Psoas muscle (tissue), 8 donors: ENCODE results near the gene BLZF1. TPM values are rescaled to one million over a fixed set of nuclear protein-coding genes. Genes with fewer than 3 reads are reported as not detected.

ENCODE experiments used
- ATAC-seq, 4 donors: fragments of 200-7000 bp; cut with Tn5 transposase; one replicate each; pipeline ENCODE4 v1.9.1; 2020; ENCODE audit warnings: moderate library complexity in 3 of 4, mild to moderate bottlenecking in 2 of 4
- DNase-seq, 2 donors: peaks; one replicate each; pipeline ENCODE4 v3.0.0-alpha.2; 2020
- H3K27ac ChIP-seq: fragments of 200-600 bp; one replicate; pipeline ENCODE4 v1.8.0; 2022
- H3K27me3 ChIP-seq, 3 donors: fragments of 200-600 bp in 1 of 3; one replicate each; pipeline versions ENCODE4 v1.6.1 to v1.8.0; 2013 to 2022; ENCODE audit warnings: low read length in 2 of 3, mild to moderate bottlenecking in 2 of 3, moderate library complexity in 1 of 3; ENCODE audit not compliant: insufficient read depth in 3 of 3
- H3K36me3 ChIP-seq, 2 donors: fragments of 200-600 bp in 1 of 2; one replicate each; pipeline versions ENCODE4 v1.6.1 to v1.8.0; 2013 to 2022; ENCODE audit warnings: low read depth in 1 of 2, mild to moderate bottlenecking in 1 of 2, moderate library complexity in 1 of 2; ENCODE audit not compliant: insufficient read depth in 1 of 2
- H3K4me1 ChIP-seq: fragments of 200-600 bp; one replicate; pipeline ENCODE4 v1.8.0; 2022
- H3K4me3 ChIP-seq: fragments of 200-600 bp; one replicate; pipeline ENCODE4 v1.8.0; 2022; ENCODE audit warnings: mild to moderate bottlenecking
- H3K9me3 ChIP-seq: fragments of 200-600 bp; one replicate; pipeline ENCODE4 v1.8.0; 2022
- WGBS, 3 donors: extraction: QIAGEN DNeasy Blood & Tissue Kit; methylation state at CpG; one replicate each; pipeline versions ENCODE4 v1.1.6 to v1.1.7; 2013; 5-methylcytosine and 5-hydroxymethylcytosine counted together
- intact Hi-C, 2 donors: fragments of 100-400 bp; cut with DNase I; formaldehyde crosslinking; loops; one replicate each; pipeline versions ENCODE4 v1.11.0 to v1.14.2; 2022
- polyA plus RNA-seq, 3 donors: library from polyadenylated mRNA; stranded (reverse); fragments of 200-250 nt; gene quantifications; one replicate each; pipeline ENCODE4 v1.2.3, GENCODE V29; 2013
- total RNA-seq, 4 donors: library from RNA; stranded (reverse); fragmentation: NEBNext Ultra II Directional in 2 of 4; extraction: Animal tissue kit (Norgen Biotek cat#: 25700) in 2 of 4; gene quantifications; one replicate each; pipeline versions ENCODE4 v1.2.1 to v1.2.4, GENCODE V29; 2021 to 2023
- TF ChIP-seq, protein P1 (sequence below): fragments of 200-600 bp; IDR thresholded peaks from one replicate; pipeline ENCODE4 v1.8.0; 2022; ENCODE audit warnings: antibody characterized with exemption
- donor health status: healthy with polysubstance abuse.
- donor health status: DM: no; HTN: no; CAD: no; lungs with moderate emphysema.
- donor health status: Bipolar disorder and iron deficiency.
- donor health status: healthy.
- donor health status: DM: yes; HTN: yes; CAD: no.
- donor health status: DM: no; HTN: no; CAD: no.
- donor health status: DM: no; HTN: no; CAD: no.
- donor health status: DM: yes; HTN: yes; CAD: no.

BLZF1 gene
- total and polyA plus RNA-seq, 7 donors = 10.0 to 23.9 (median 14.6) TPM

DNA sequence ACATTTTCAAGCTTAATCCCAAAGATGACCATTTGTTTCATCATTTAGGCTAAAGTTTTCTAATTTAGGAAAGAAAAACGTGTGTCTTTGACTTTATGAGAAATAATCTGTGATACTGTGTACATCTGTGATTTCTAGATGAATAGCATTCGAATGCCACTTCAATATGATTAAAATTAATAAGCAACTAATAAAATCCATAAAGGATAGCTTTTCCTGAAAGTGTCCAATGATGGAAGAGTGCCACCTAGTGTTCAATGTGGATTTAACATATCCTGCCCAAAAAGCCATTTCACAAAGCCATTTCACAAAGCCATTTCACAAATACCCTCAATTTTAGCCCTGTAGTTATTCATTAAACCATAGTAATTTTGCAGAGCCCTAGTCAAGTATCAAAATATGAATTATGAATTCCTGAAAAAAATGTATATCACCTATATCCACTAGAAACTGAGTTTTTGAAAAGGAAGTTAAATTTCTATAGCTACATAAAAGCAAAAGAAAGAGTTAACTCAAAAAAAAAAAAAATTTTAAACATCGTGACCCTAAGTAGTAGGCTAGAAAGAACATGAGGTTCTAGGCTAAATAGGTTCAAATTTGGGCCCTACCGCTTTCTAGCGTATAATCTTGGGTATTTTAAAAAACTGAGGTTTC lies 19.5 kb upstream of the BLZF1 start:
- Histone ChIP-seq H3K27ac (no peak overlapping the region), H3K27me3 (no peaks in the 10 kb centered on the region), H3K4me1 (no peaks in the 10 kb centered on the region), H3K36me3 (peaks cover 0 to 2% of the 10 kb centered on the region in 2 donors), H3K9me3 (peaks cover 5% of the 10 kb centered on the region), H3K4me3 (no peak overlapping the region)
- no peak for DNase-seq
- peak; percentile 44 to 77 (median 59) for ATAC-seq
- intact Hi-C loops = loop anchor here (2.0 to 10.0 kb wide), 6 partner anchors 194 to 1006 kb away; no protein-coding TSS in a partner anchor
- 42 to 50% (median 44%) methylated on average over 5 of the region's 5 CpGs for WGBS, 3 donors
- TF ChIP-seq, protein P1, sequence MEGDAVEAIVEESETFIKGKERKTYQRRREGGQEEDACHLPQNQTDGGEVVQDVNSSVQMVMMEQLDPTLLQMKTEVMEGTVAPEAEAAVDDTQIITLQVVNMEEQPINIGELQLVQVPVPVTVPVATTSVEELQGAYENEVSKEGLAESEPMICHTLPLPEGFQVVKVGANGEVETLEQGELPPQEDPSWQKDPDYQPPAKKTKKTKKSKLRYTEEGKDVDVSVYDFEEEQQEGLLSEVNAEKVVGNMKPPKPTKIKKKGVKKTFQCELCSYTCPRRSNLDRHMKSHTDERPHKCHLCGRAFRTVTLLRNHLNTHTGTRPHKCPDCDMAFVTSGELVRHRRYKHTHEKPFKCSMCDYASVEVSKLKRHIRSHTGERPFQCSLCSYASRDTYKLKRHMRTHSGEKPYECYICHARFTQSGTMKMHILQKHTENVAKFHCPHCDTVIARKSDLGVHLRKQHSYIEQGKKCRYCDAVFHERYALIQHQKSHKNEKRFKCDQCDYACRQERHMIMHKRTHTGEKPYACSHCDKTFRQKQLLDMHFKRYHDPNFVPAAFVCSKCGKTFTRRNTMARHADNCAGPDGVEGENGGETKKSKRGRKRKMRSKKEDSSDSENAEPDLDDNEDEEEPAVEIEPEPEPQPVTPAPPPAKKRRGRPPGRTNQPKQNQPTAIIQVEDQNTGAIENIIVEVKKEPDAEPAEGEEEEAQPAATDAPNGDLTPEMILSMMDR = peak; percentile 86

GRCh38 chr1:169360415-169360814 lies 7.6 kb upstream of the BLZF1 start:
- H3K4me3 ChIP-seq = no peak overlapping the region
- intact Hi-C loops = loop anchor here in 1 of 2 donors (10.0 kb wide), 1 partner anchor 124 kb away; the partner anchor contains the start of gene SLC19A2
- H3K9me3 ChIP-seq = no peaks in the 10 kb centered on the region
- 90 to 95% (median 94%) methylated on average over 1 of the region's 1 CpG for WGBS, 3 donors
- no peaks in the 10 kb centered on the region for H3K36me3 ChIP-seq
- H3K27me3 ChIP-seq = no peaks in the 10 kb centered on the region
- no peaks in the 10 kb centered on the region for H3K4me1 ChIP-seq
- TF ChIP-seq, protein P1 = no peak
- DNase-seq = no peak
- no peak for ATAC-seq
- no peak overlapping the region for H3K27ac ChIP-seq

GRCh38 chr1:169361281-169361680 lies 6.7 kb upstream of the BLZF1 start:
- H3K9me3 ChIP-seq = no peaks in the 10 kb centered on the region
- no peaks in the 10 kb centered on the region for H3K4me1 ChIP-seq
- no peak overlapping the region for H3K4me3 ChIP-seq
- H3K27ac ChIP-seq = no peak overlapping the region
- 74 to 89% (median 76%) methylated on average over 7 of the region's 7 CpGs for WGBS, 3 donors
- no peaks in the 10 kb centered on the region for H3K36me3 ChIP-seq
- TF ChIP-seq, protein P1 = no peak
- H3K27me3 ChIP-seq = no peaks in the 10 kb centered on the region
- ATAC-seq = no peak
- intact Hi-C loops = loop anchor here in 1 of 2 donors (10.0 kb wide), 1 partner anchor 124 kb away; the partner anchor contains the start of gene SLC19A2
- no peak for DNase-seq

DNA sequence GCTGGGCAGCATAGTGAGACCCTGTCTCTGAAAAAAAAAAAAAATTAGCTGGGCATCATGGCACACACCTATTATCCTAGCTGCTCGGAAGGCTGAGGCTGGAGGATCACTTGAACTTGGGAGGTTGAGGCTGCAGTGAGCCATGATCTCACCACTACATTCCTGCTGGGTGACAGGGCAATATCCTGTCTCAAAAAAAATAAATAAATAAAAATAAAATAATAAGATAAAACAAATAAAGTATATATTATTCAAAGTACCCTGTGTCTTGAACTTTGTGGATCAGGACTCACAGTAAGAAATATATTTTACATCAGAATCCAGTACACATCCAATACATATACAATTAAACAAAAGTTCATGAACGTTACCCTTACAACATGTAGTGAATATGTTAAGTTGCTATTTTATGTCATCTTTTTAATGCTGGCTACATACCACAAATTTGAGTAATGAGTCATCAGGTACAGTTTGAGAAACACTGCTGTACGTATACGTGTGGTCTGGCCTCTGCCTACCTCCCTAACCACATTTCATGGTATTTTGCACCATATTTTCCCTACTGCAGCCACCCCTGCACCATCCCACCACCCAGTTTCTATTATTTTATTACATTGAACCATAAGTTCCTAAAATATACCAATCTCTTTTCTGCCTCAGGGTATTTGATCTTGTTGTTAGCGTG lies 4.8 kb upstream of the BLZF1 start:
- WGBS, 3 donors = 91 to 95% (median 93%) methylated on average over 5 of the region's 5 CpGs

More for the DNA sequence above, 4.8 kb upstream of the BLZF1 start:
- no peak overlapping the region for H3K4me3 ChIP-seq
- H3K4me1 ChIP-seq = peaks cover 7% of the 10 kb centered on the region
- no peaks in the 10 kb centered on the region for H3K36me3 ChIP-seq
- intact Hi-C loops = loop anchor here in 1 of 2 donors (10.0 kb wide), 1 partner anchor 122 kb away; the partner anchor contains the start of gene SLC19A2
- DNase-seq (no peak), ATAC-seq (no peak)
- no peaks in the 10 kb centered on the region for H3K9me3 ChIP-seq
- TF ChIP-seq, protein P1 = no peak
- H3K27ac ChIP-seq = no peak overlapping the region
- no peaks in the 10 kb centered on the region for H3K27me3 ChIP-seq
